ENCODE results near the gene GTF2H3. TPM values are rescaled to one million over a fixed set of nuclear protein-coding genes. Genes with fewer than 3 reads are reported as not detected.

Gene GTF2H3
- total and polyA plus RNA-seq, 5 donors from 2014 or later, result 15.3 to 32.6 (median 27.2) TPM

GRCh38 chr12:123686636-123687190 is 53.1 kb downstream of the GTF2H3 start:
- Histone ChIP-seq H3K27me3 (ENCODE audit: control insufficient read depth, insufficient read depth, low read length) (no peaks in the 10 kb centered on the region), H3K4me1 (ENCODE audit: control insufficient read depth, insufficient read depth, low read length, poor library complexity, severe bottlenecking) (no peaks in the 10 kb centered on the region), H3K36me3 (ENCODE audit: control insufficient read depth, insufficient read depth, low read length) (no peaks in the 10 kb centered on the region), H3K27ac (ENCODE audit: insufficient read depth, low read length, poor library complexity, severe bottlenecking) (no peak overlapping the region), H3K4me3 (ENCODE audit: low read depth, low read length) (no peak overlapping the region), H3K9me3 (ENCODE audit: control insufficient read depth in 2 of 2, low read length in 2 of 2) (no peaks in the 10 kb centered on the region)
- H3K27me3 Mint-ChIP-seq, result no peaks in the 10 kb centered on the region
- peaks cover 0 to 2% (median under 1%) of the 10 kb centered on the region in 4 donors for H3K4me1 Mint-ChIP-seq
- DNase-seq, result no peak
- H3K27ac Mint-ChIP-seq, result peak overlapping the region in 1 of 3 donors; percentile 41
- no peak for ATAC-seq (ENCODE audit: low read depth in 2 of 2)
- H3K36me3 Mint-ChIP-seq, result peaks cover 20% of the 10 kb centered on the region
- no peaks in the 10 kb centered on the region for H3K9me3 Mint-ChIP-seq
- H3K4me3 Mint-ChIP-seq, result no peak overlapping the region

GRCh38 chr12:123690191-123690840 is 56.7 kb downstream of the GTF2H3 start:
- Histone ChIP-seq H3K9me3 (ENCODE audit: control insufficient read depth in 2 of 2, low read length in 2 of 2) (no peaks in the 10 kb centered on the region), H3K36me3 (ENCODE audit: control insufficient read depth, insufficient read depth, low read length) (no peaks in the 10 kb centered on the region), H3K4me3 (ENCODE audit: low read depth, low read length) (no peak overlapping the region), H3K27ac (ENCODE audit: insufficient read depth, low read length, poor library complexity, severe bottlenecking) (no peak overlapping the region), H3K27me3 (ENCODE audit: control insufficient read depth, insufficient read depth, low read length) (no peaks in the 10 kb centered on the region), H3K4me1 (ENCODE audit: control insufficient read depth, insufficient read depth, low read length, poor library complexity, severe bottlenecking) (no peaks in the 10 kb centered on the region)
- Mint-ChIP-seq H3K9me3 (no peaks in the 10 kb centered on the region), H3K4me1 (no peaks in the 10 kb centered on the region), H3K4me3 (no peak overlapping the region), H3K36me3 (peaks cover 28% of the 10 kb centered on the region), H3K27me3 (no peaks in the 10 kb centered on the region), H3K27ac (no peak overlapping the region)
- no peak for DNase-seq
- ATAC-seq (ENCODE audit: low read depth in 2 of 2), result no peak

- Mint-ChIP-seq H3K27me3 (no peaks in the 10 kb centered on the region), H3K4me3 (no peak overlapping the region), H3K27ac (no peak overlapping the region), H3K4me1 (no peaks in the 10 kb centered on the region), H3K36me3 (peaks cover 28% of the 10 kb centered on the region), H3K9me3 (no peaks in the 10 kb centered on the region)
- no peak for DNase-seq
- Histone ChIP-seq H3K27ac (ENCODE audit: insufficient read depth, low read length, poor library complexity, severe bottlenecking) (no peak overlapping the region), H3K4me1 (ENCODE audit: control insufficient read depth, insufficient read depth, low read length, poor library complexity, severe bottlenecking) (no peaks in the 10 kb centered on the region), H3K27me3 (ENCODE audit: control insufficient read depth, insufficient read depth, low read length) (no peaks in the 10 kb centered on the region), H3K4me3 (ENCODE audit: low read depth, low read length) (no peak overlapping the region), H3K9me3 (ENCODE audit: control insufficient read depth in 2 of 2, low read length in 2 of 2) (no peaks in the 10 kb centered on the region), H3K36me3 (ENCODE audit: control insufficient read depth, insufficient read depth, low read length) (peaks cover 3% of the 10 kb centered on the region)
- no peak for ATAC-seq (ENCODE audit: low read depth in 2 of 2)
These were observed 62.6 kb downstream of the GTF2H3 start for GRCh38 chr12:123696207-123696606.

GRCh38 chr12:123696646-123697045 is 63.0 kb downstream of the GTF2H3 start:
- no peaks in the 10 kb centered on the region for H3K4me1 Mint-ChIP-seq
- H3K36me3 ChIP-seq (ENCODE audit: control insufficient read depth, insufficient read depth, low read length), result peaks cover 3% of the 10 kb centered on the region
- H3K27ac ChIP-seq (ENCODE audit: insufficient read depth, low read length, poor library complexity, severe bottlenecking), result no peak overlapping the region
- H3K27me3 ChIP-seq (ENCODE audit: control insufficient read depth, insufficient read depth, low read length), result no peaks in the 10 kb centered on the region
- peak overlapping the region in 1 of 4 donors; percentile 4 for H3K4me3 Mint-ChIP-seq
- H3K4me3 ChIP-seq (ENCODE audit: low read depth, low read length), result no peak overlapping the region
- no peaks in the 10 kb centered on the region for H3K9me3 ChIP-seq (ENCODE audit: control insufficient read depth in 2 of 2, low read length in 2 of 2)
- H3K4me1 ChIP-seq (ENCODE audit: control insufficient read depth, insufficient read depth, low read length, poor library complexity, severe bottlenecking), result no peaks in the 10 kb centered on the region
- H3K27ac Mint-ChIP-seq, result no peak overlapping the region
- H3K27me3 Mint-ChIP-seq, result no peaks in the 10 kb centered on the region
- no peaks in the 10 kb centered on the region for H3K9me3 Mint-ChIP-seq
- ATAC-seq (ENCODE audit: low read depth in 2 of 2) (no peak), DNase-seq (no peak)
- H3K36me3 Mint-ChIP-seq, result peaks cover 25% of the 10 kb centered on the region

- H3K36me3 ChIP-seq (ENCODE audit: control insufficient read depth, insufficient read depth, low read length), result no peaks in the 10 kb centered on the region
- ATAC-seq (ENCODE audit: low read depth in 2 of 2) (no peak), DNase-seq (no peak)
- Mint-ChIP-seq H3K27ac (no peak overlapping the region), H3K4me1 (peaks cover 0 to 2% (median 0%) of the 10 kb centered on the region in 4 donors), H3K36me3 (peaks cover 18% of the 10 kb centered on the region), H3K9me3 (no peaks in the 10 kb centered on the region), H3K27me3 (no peaks in the 10 kb centered on the region), H3K4me3 (no peak overlapping the region)
- no peaks in the 10 kb centered on the region for H3K9me3 ChIP-seq (ENCODE audit: control insufficient read depth in 2 of 2, low read length in 2 of 2)
- no peak overlapping the region for H3K4me3 ChIP-seq (ENCODE audit: low read depth, low read length)
- no peak overlapping the region for H3K27ac ChIP-seq (ENCODE audit: insufficient read depth, low read length, poor library complexity, severe bottlenecking)
- no peaks in the 10 kb centered on the region for H3K27me3 ChIP-seq (ENCODE audit: control insufficient read depth, insufficient read depth, low read length)
- H3K4me1 ChIP-seq (ENCODE audit: control insufficient read depth, insufficient read depth, low read length, poor library complexity, severe bottlenecking), result no peaks in the 10 kb centered on the region
These were observed 72.3 kb downstream of the GTF2H3 start for GRCh38 chr12:123705935-123706334.

GRCh38 chr12:123707466-123707865 is 73.8 kb downstream of the GTF2H3 start:
- Histone ChIP-seq H3K27ac (ENCODE audit: insufficient read depth, low read length, poor library complexity, severe bottlenecking) (no peak overlapping the region), H3K27me3 (ENCODE audit: control insufficient read depth, insufficient read depth, low read length) (no peaks in the 10 kb centered on the region), H3K9me3 (ENCODE audit: control insufficient read depth in 2 of 2, low read length in 2 of 2) (no peaks in the 10 kb centered on the region), H3K36me3 (ENCODE audit: control insufficient read depth, insufficient read depth, low read length) (no peaks in the 10 kb centered on the region), H3K4me1 (ENCODE audit: control insufficient read depth, insufficient read depth, low read length, poor library complexity, severe bottlenecking) (peaks cover 5% of the 10 kb centered on the region), H3K4me3 (ENCODE audit: low read depth, low read length) (no peak overlapping the region)
- H3K27me3 Mint-ChIP-seq, result no peaks in the 10 kb centered on the region
- peaks cover 0 to 13% (median 3%) of the 10 kb centered on the region in 4 donors for H3K4me1 Mint-ChIP-seq
- peaks cover 13% of the 10 kb centered on the region for H3K36me3 Mint-ChIP-seq
- DNase-seq, result no peak
- H3K4me3 Mint-ChIP-seq, result peak overlapping the region in 2 of 4 donors; percentile 32 to 41
- no peak for ATAC-seq (ENCODE audit: low read depth in 2 of 2)
- H3K9me3 Mint-ChIP-seq, result no peaks in the 10 kb centered on the region
- H3K27ac Mint-ChIP-seq, result no peak overlapping the region

Other genes starting within 250 kb of the GTF2H3 start
- gene KMT5A, start 249.7 kb upstream of the GTF2H3 start, total RNA-seq, result 34.9 TPM
- gene KMT5A, start 249.7 kb upstream of the GTF2H3 start, polyA plus RNA-seq, result 1 to 10 TPM; 1.2 to 4.6 (median 1.7) TPM
- gene RILPL2, start 197.1 kb upstream of the GTF2H3 start, total RNA-seq, result 14.7 TPM
- 10 to 100 TPM; 10.2 to 15.5 (median 10.9) TPM for gene RILPL2, start 197.1 kb upstream of the GTF2H3 start, polyA plus RNA-seq
- 47.8 TPM for gene SNRNP35, start 175.7 kb upstream of the GTF2H3 start, total RNA-seq
- gene SNRNP35, start 175.7 kb upstream of the GTF2H3 start, polyA plus RNA-seq, result 10 to 100 TPM; 43.5 to 54.4 (median 46.0) TPM
- 6.6 TPM for gene RILPL1, start 100.1 kb upstream of the GTF2H3 start, total RNA-seq
- under 1 TPM; 0.13 to 0.49 (median 0.32) TPM for gene RILPL1, start 100.1 kb upstream of the GTF2H3 start, polyA plus RNA-seq
- gene TMED2, start 49.3 kb upstream of the GTF2H3 start, total RNA-seq, result 77.4 TPM
- gene TMED2, start 49.3 kb upstream of the GTF2H3 start, polyA plus RNA-seq, result 100 to 1,000 TPM; 247 to 340 (median 298) TPM
- 25.1 TPM for gene DDX55, start 31.7 kb upstream of the GTF2H3 start, total RNA-seq
- 10 to 100 TPM; 13.9 to 18.0 (median 15.1) TPM for gene DDX55, start 31.7 kb upstream of the GTF2H3 start, polyA plus RNA-seq
- gene EIF2B1, start 143 bp upstream of the GTF2H3 start, total RNA-seq, result 53.8 TPM
- gene EIF2B1, start 143 bp upstream of the GTF2H3 start, polyA plus RNA-seq, result 10 to 100 TPM; 67.7 to 84.1 (median 72.0) TPM
- gene TCTN2, start 37.3 kb downstream of the GTF2H3 start, total RNA-seq, result 3.7 TPM
- 1 to 10 TPM in 2 of 4 donors, under 1 TPM in 2; 0.11 to 1.9 (median 1.2) TPM for gene TCTN2, start 37.3 kb downstream of the GTF2H3 start, polyA plus RNA-seq
- gene ATP6V0A2, start 78.5 kb downstream of the GTF2H3 start, total RNA-seq, result 36.0 TPM
- gene ATP6V0A2, start 78.5 kb downstream of the GTF2H3 start, polyA plus RNA-seq, result 10 to 100 TPM; 20.3 to 27.2 (median 27.0) TPM
- 0.02 TPM for gene DNAH10, start 128.5 kb downstream of the GTF2H3 start, total RNA-seq
- gene DNAH10, start 128.5 kb downstream of the GTF2H3 start, polyA plus RNA-seq, result under 1 TPM in 1 of 4 donors, not detected in 3; 0.07 TPM